Fibroblast of lung (primary cell): ENCODE results near the gene ABLIM3. TPM values are rescaled to one million over a fixed set of nuclear protein-coding genes. Genes with fewer than 3 reads are reported as not detected.

Experiments
- DNase-seq, 2 donors: peaks; one replicate each; pipeline versions ENCODE4 v3.0.0 to v3.0.0-alpha.2; 2010; ENCODE audit warnings: low read depth in 2 of 2
- H2AFZ ChIP-seq: 2 replicates; pipeline ENCODE4 v1.5.1; 2012; ENCODE audit warnings: low read length, control low read depth, inconsistent platforms
- H3K27ac ChIP-seq: 2 replicates; pipeline ENCODE4 v1.5.1; 2011; ENCODE audit warnings: low read length, control low read depth; ENCODE audit not compliant: insufficient read depth
- H3K27me3 ChIP-seq: 2 replicates; pipeline ENCODE4 v1.5.1; 2011; ENCODE audit warnings: mild to moderate bottlenecking, low read length; ENCODE audit not compliant: control insufficient read depth, insufficient read depth
- H3K36me3 ChIP-seq: 2 replicates; pipeline ENCODE4 v1.5.1; 2011; ENCODE audit warnings: low read length; ENCODE audit not compliant: control insufficient read depth, insufficient read depth
- H3K4me1 ChIP-seq: 2 replicates; pipeline ENCODE4 v1.5.1; 2011; ENCODE audit warnings: low read length; ENCODE audit not compliant: control insufficient read depth, insufficient read depth; ENCODE audit errors: extremely low read depth
- H3K4me2 ChIP-seq: 2 replicates; pipeline ENCODE4 v1.5.1; 2011; ENCODE audit warnings: low read length, control low read depth; ENCODE audit not compliant: insufficient read depth; ENCODE audit errors: extremely low read depth
- H3K4me3 ChIP-seq, 4 experiments: fragments of 200-600 bp in 1 of 4; sonication (generic) in 1 of 4; replicated peaks in 1 of 4; 2 replicates each; pipeline ENCODE4 v1.5.1; 2011 to 2016; ENCODE audit warnings: low read length in 4 of 4, low read depth in 3 of 4, mild to moderate bottlenecking in 3 of 4, control low read depth in 2 of 4, inconsistent platforms in 1 of 4, mixed read lengths in 1 of 4; ENCODE audit not compliant: insufficient read depth in 1 of 4; ENCODE audit errors: control extremely low read depth in 1 of 4
- H3K79me2 ChIP-seq: 2 replicates; pipeline ENCODE4 v1.5.1; 2012; ENCODE audit warnings: mild to moderate bottlenecking, low read length, inconsistent platforms; ENCODE audit not compliant: control insufficient read depth, insufficient read depth
- H3K9ac ChIP-seq: 2 replicates; pipeline ENCODE4 v1.5.1; 2011; ENCODE audit warnings: mild to moderate bottlenecking, low read length, control low read depth; ENCODE audit not compliant: insufficient read depth
- H3K9me3 ChIP-seq: 2 replicates; pipeline ENCODE4 v1.5.1; 2012; ENCODE audit warnings: low read depth, low read length; ENCODE audit not compliant: control insufficient read depth, insufficient read depth
- H4K20me1 ChIP-seq: 2 replicates; pipeline ENCODE4 v1.5.1; 2011; ENCODE audit warnings: low read length; ENCODE audit not compliant: control insufficient read depth, insufficient read depth; ENCODE audit errors: extremely low read depth
- EZH2 ChIP-seq: IDR thresholded peaks from 2 replicates; pipeline ENCODE4 v1.5.1; 2012; ENCODE audit warnings: low read length, control low read depth, mild to moderate bottlenecking; ENCODE audit errors: missing control alignments
- polyA plus RNA-seq, 2 donors: library from polyadenylated mRNA; depleted of rRNA in 1 of 2; stranded (reverse) in 1 of 2; unstranded in 1 of 2; fragments of >200 nt; gene quantifications; 2 replicates each; pipeline ENCODE4 v1.2.1, GENCODE V29; 2011 to 2012; ENCODE audit warnings: missing spikeins in 1 of 2
- total RNA-seq: library from RNA; depleted of rRNA; stranded (reverse); fragments of >200 nt; gene quantifications from 2 replicates; pipeline ENCODE4 v1.2.1, GENCODE V29; 2014
- TF ChIP-seq, protein P1 (sequence below), 2 donors: IDR thresholded peaks in 1 of 2; conservative IDR thresholded peaks in 1 of 2; 1 replicate in 1 of 2; 2 replicates in 1 of 2; pipeline ENCODE4 v1.5.1; 2011 to 2012; ENCODE audit warnings: low read length in 2 of 2, control low read depth in 1 of 2, inconsistent platforms in 1 of 2, low read depth in 1 of 2, mild to moderate bottlenecking in 1 of 2

The ABLIM3 gene
- total and polyA plus RNA-seq, 2 donors (not counting 1 experiment from before 2014, with no cell fraction given), result 48.1 to 49.9 TPM

DNA sequence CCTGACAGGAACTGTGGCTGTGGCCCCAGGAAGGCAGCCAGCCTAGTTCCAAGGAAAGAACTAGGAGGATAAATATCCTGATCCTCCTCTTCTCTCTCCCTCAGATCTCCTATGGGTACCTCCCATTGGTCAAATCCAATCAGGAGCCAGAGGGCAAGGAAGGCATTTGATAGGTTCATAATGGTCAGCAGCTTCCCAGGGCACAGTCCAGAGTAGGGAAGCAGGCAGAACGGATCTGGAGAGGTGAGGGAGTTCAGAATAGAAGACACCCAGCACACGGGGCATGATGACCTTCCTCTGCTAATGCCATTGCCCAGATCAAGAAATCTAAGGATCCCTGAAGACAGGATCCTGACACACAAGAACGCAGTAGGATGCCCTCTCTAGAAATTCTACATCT, 8.6 kb downstream of the ABLIM3 start:
- DNase-seq, result no peak
- Histone ChIP-seq H3K27me3 (no peaks in the 10 kb centered on the region), H3K4me1 (peaks cover 38% of the 10 kb centered on the region), H3K79me2 (peaks cover 98% of the 10 kb centered on the region), H3K4me3 (no peak overlapping the region), H3K27ac (peak overlapping the region; percentile 35), H3K9ac (no peak overlapping the region), H3K9me3 (no peaks in the 10 kb centered on the region), H2AFZ (no peak overlapping the region), H3K36me3 (peaks cover 1% of the 10 kb centered on the region), H4K20me1 (no peaks in the 10 kb centered on the region), H3K4me2 (no peak overlapping the region)
- no peak for TF ChIP-seq EZH2
- TF ChIP-seq, protein P1, sequence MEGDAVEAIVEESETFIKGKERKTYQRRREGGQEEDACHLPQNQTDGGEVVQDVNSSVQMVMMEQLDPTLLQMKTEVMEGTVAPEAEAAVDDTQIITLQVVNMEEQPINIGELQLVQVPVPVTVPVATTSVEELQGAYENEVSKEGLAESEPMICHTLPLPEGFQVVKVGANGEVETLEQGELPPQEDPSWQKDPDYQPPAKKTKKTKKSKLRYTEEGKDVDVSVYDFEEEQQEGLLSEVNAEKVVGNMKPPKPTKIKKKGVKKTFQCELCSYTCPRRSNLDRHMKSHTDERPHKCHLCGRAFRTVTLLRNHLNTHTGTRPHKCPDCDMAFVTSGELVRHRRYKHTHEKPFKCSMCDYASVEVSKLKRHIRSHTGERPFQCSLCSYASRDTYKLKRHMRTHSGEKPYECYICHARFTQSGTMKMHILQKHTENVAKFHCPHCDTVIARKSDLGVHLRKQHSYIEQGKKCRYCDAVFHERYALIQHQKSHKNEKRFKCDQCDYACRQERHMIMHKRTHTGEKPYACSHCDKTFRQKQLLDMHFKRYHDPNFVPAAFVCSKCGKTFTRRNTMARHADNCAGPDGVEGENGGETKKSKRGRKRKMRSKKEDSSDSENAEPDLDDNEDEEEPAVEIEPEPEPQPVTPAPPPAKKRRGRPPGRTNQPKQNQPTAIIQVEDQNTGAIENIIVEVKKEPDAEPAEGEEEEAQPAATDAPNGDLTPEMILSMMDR (conservative IDR thresholded peaks at IDR 0.05 in 1 of 2, IDR thresholded peaks at IDR 0.05 in 1 of 2; ENCODE audit: low read depth in 1 of 2, low read length in 2 of 2), result no peak

DNA sequence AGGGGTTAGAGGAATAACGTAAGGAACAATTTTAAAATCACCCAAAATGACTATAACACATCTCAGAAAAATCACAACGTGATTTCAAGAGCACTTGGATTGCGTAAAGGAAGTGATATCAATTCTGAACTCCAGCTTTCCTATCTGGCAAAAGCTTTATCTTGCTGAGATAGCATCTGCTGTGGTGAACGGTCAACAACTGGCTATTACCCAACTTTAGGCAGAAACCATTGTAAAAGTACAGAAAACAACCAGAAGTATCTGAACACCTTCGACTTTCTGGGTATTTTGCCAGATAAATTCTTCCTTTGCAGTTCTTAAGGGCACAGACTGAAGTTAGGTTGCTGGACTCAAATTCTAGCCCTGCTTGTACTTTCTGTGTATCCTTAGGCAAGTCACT, 9.2 kb downstream of the ABLIM3 start:
- Histone ChIP-seq H3K4me3 (no peak overlapping the region), H3K27me3 (no peaks in the 10 kb centered on the region), H3K4me2 (no peak overlapping the region), H3K9ac (no peak overlapping the region), H3K79me2 (peaks cover 98% of the 10 kb centered on the region), H4K20me1 (no peaks in the 10 kb centered on the region), H3K36me3 (peaks cover 3% of the 10 kb centered on the region), H3K27ac (no peak overlapping the region), H3K4me1 (peaks cover 41% of the 10 kb centered on the region), H2AFZ (no peak overlapping the region), H3K9me3 (no peaks in the 10 kb centered on the region)
- TF ChIP-seq EZH2, result no peak
- TF ChIP-seq, protein P1 (conservative IDR thresholded peaks at IDR 0.05 in 1 of 2, IDR thresholded peaks at IDR 0.05 in 1 of 2; ENCODE audit: low read depth in 1 of 2, low read length in 2 of 2), result no peak
- DNase-seq, result peak in 1 of 2 donors; percentile 59

DNA sequence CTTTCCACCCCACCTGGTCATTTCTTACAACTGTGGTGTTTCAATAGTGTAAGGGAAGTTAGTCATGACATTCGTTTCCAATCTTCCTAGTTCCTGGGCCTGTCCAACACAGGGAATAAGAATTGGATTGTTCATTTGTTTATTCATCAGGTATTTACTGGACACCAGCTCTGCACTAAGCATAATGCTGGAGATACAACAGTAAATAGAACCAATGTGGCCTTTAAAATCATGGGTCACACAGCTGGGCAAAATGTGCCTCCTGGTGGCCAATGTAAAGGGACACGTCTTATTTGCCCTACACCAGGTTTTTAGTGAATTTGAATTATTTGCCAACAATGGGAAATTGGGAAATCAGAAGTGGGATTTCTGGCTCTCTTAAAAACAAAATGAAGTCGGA, 10.4 kb downstream of the ABLIM3 start:
- H2AFZ ChIP-seq, result no peak overlapping the region
- H4K20me1 ChIP-seq, result no peaks in the 10 kb centered on the region
- H3K4me1 ChIP-seq, result peaks cover 48% of the 10 kb centered on the region
- H3K4me3 ChIP-seq, result no peak overlapping the region
- TF ChIP-seq EZH2, result no peak
- TF ChIP-seq, protein P1 (conservative IDR thresholded peaks at IDR 0.05 in 1 of 2, IDR thresholded peaks at IDR 0.05 in 1 of 2; ENCODE audit: low read depth in 1 of 2, low read length in 2 of 2), result peak in 1 of 2 donors; percentile 36
- no peak overlapping the region for H3K9ac ChIP-seq
- H3K36me3 ChIP-seq, result peaks cover 3% of the 10 kb centered on the region
- no peak overlapping the region for H3K4me2 ChIP-seq
- no peaks in the 10 kb centered on the region for H3K9me3 ChIP-seq
- H3K27ac ChIP-seq, result peak overlapping the region; percentile 80
- peak in 1 of 2 donors; percentile 49 for DNase-seq
- peaks cover 99% of the 10 kb centered on the region for H3K79me2 ChIP-seq
- H3K27me3 ChIP-seq, result no peaks in the 10 kb centered on the region
